Ascending aorta (tissue), 2 donors: Measurements from ENCODE around the gene SRRM2. TPM values are rescaled to one million over a fixed set of nuclear protein-coding genes. Genes with fewer than 3 reads are reported as not detected.

Experiments used
- DNase-seq, 2 donors: peaks; one replicate each; pipeline ENCODE4 v3.0.0-alpha.2; 2019; ENCODE audit warnings: low spot score in 2 of 2
- H3K27ac ChIP-seq, 2 donors: fragments of 200-600 bp; sonication (generic); one replicate each; pipeline ENCODE4 v1.5.1; 2016 to 2017; ENCODE audit warnings: mild to moderate bottlenecking in 1 of 2
- H3K27me3 ChIP-seq: fragments of 200-600 bp; sonication (generic); one replicate; pipeline ENCODE4 v1.5.1; 2017
- H3K36me3 ChIP-seq, 2 donors: fragments of 200-600 bp; sonication (generic); one replicate each; pipeline ENCODE4 v1.5.1; 2016
- H3K4me1 ChIP-seq, 2 donors: fragments of 200-600 bp; sonication (generic); one replicate each; pipeline ENCODE4 v1.5.1; 2016 to 2017; ENCODE audit warnings: mild to moderate bottlenecking in 1 of 2
- H3K4me3 ChIP-seq, 2 donors: fragments of 200-600 bp; sonication (generic); one replicate each; pipeline ENCODE4 v1.5.1; 2016 to 2017; ENCODE audit warnings: mild to moderate bottlenecking in 1 of 2
- H3K9me3 ChIP-seq, 2 donors: fragments of 200-600 bp; sonication (generic); one replicate each; pipeline ENCODE4 v1.5.1; 2016
- intact Hi-C: fragments of 100-400 bp; cut with DNase I; formaldehyde crosslinking; loops from one replicate; pipeline ENCODE4 v1.15.1; 2023
- total RNA-seq: library from RNA; depleted of rRNA; stranded (reverse); fragments of >200 nt; gene quantifications from one replicate; pipeline ENCODE4 v1.1.0, GENCODE V29; 2016
- TF ChIP-seq, protein P1 (sequence below), 3 experiments: fragments of 200-600 bp in 2 of 3; fragments of 450-650 bp in 1 of 3; sonication (generic) in 2 of 3; IDR thresholded peaks; one replicate each; pipeline ENCODE4 v1.5.1; 2016 to 2019; ENCODE audit warnings: antibody characterized with exemption in 3 of 3, mild to moderate bottlenecking in 1 of 3, moderate library complexity in 1 of 3

Gene SRRM2
- 359 TPM for total RNA-seq

DNA sequence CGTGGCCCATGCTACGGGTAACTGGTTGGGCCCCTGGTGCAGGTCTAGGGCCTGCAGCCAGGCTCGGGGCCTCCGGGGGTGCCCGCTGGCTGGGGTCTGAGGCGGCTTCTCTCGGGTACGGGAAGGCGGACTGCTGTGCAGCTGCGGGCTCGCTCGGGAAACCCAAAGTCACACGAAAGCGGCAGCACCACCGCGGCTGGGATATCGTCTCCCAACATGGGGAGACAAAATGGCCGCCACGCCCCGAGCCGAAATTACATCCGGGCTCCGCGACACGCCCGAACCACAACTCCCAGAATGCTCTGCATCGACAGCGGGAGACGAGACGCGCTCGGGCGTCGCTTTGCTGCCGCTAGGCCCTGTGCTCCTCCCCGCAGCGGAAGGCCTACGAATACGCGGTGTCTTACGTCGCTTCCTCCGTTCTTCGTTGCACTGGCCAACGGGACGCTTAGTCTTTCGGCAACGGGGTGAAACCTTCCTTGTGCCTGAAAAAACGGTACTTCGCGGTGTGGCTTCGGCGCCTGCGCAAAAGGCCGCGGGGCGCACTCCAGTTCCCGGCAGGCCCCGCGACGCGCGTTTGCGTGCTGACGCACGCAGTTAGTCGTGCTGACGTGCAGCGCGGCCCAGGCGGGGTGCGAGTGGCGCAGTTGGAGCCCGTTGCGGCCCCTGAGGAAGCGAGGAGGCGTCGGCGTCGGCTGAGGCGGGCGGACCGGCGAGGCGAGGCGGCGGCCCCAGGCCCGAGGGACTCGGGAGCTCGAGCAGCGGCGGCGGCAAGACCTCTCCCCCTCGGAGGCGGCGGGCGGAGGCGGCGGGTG lies at the start of gene SRRM2:
TSS of gene SRRM2 (plus strand) at position 604 of the 815 bp plus-strand sequence. CDS start 3,727 bp downstream, outside the sequence.
- H3K36me3 ChIP-seq = peaks cover 3 to 12% of the 10 kb centered on the region in 2 donors
- TF ChIP-seq, protein P1, sequence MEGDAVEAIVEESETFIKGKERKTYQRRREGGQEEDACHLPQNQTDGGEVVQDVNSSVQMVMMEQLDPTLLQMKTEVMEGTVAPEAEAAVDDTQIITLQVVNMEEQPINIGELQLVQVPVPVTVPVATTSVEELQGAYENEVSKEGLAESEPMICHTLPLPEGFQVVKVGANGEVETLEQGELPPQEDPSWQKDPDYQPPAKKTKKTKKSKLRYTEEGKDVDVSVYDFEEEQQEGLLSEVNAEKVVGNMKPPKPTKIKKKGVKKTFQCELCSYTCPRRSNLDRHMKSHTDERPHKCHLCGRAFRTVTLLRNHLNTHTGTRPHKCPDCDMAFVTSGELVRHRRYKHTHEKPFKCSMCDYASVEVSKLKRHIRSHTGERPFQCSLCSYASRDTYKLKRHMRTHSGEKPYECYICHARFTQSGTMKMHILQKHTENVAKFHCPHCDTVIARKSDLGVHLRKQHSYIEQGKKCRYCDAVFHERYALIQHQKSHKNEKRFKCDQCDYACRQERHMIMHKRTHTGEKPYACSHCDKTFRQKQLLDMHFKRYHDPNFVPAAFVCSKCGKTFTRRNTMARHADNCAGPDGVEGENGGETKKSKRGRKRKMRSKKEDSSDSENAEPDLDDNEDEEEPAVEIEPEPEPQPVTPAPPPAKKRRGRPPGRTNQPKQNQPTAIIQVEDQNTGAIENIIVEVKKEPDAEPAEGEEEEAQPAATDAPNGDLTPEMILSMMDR (IDR thresholded peaks at IDR 0.05) = no peak
- no peaks in the 10 kb centered on the region for H3K9me3 ChIP-seq
- peak within 1 kb of the TSS; percentile 86 to 96 for H3K4me3 ChIP-seq
- intact Hi-C loops = loop anchor here (1.0 to 10.0 kb wide), 5 partner anchors 25 to 327 kb away; partner anchors contain the start of genes CCNF and ELOB
- peak within 1 kb of the TSS; percentile 97 to 98 for H3K27ac ChIP-seq
- H3K4me1 ChIP-seq = peaks cover 18 to 35% of the 10 kb centered on the region in 2 donors
- no peaks in the 10 kb centered on the region for H3K27me3 ChIP-seq
- DNase-seq = peak; percentile 67 to 97

DNA sequence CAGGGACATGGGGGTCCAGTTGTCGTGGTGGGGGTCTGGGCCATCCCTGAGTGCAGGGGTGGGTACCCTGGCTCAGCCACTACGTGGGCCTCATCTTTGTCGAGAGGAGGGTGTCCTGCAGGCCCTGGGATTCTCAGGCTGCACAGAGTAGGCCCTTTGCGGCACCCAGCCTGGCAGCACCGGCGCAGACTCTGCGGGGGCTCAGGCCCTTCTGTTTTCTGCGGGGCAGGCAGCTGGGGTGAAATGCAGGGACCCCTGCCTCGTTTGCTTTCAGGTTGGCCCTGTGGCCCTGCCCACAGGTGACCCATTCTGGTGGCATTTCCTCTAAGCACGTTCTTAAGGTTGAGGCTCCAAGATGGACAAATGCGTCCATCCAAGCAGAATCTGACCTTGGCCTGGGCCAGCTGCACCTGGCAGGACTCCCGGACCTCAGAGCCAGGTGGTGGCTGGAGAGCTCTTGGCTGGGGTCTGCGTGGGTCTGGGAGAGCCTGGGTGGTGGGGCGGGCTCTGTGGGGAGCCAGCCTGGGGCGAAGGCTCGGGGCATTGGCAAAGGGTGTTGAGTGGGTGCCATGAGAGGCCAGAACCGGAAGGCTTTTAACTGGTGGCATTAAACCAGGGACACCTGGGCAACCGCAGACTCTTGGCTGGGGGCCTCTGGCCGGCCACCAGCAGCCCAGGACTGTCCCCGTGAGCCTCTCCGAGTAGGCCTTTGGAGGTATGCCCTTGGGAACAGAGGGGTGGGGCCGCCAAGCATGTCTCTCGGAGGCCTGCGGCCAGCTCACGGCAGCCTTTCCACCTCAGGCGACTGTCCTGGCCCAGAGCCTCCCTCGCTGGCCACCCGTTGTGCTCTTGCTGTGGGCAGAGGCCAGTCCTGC lies 49.3 kb upstream of the SRRM2 start:
- H3K36me3 ChIP-seq = peaks cover 80 to 98% of the 10 kb centered on the region in 2 donors
- no peak overlapping the region for H3K4me3 ChIP-seq
- no peak for DNase-seq
- H3K9me3 ChIP-seq = no peaks in the 10 kb centered on the region
- TF ChIP-seq, protein P1 (IDR thresholded peaks at IDR 0.05) = no peak
- H3K27me3 ChIP-seq = no peaks in the 10 kb centered on the region
- no peak overlapping the region for H3K27ac ChIP-seq
- no peaks in the 10 kb centered on the region for H3K4me1 ChIP-seq
- intact Hi-C loops = no loop called here

DNA sequence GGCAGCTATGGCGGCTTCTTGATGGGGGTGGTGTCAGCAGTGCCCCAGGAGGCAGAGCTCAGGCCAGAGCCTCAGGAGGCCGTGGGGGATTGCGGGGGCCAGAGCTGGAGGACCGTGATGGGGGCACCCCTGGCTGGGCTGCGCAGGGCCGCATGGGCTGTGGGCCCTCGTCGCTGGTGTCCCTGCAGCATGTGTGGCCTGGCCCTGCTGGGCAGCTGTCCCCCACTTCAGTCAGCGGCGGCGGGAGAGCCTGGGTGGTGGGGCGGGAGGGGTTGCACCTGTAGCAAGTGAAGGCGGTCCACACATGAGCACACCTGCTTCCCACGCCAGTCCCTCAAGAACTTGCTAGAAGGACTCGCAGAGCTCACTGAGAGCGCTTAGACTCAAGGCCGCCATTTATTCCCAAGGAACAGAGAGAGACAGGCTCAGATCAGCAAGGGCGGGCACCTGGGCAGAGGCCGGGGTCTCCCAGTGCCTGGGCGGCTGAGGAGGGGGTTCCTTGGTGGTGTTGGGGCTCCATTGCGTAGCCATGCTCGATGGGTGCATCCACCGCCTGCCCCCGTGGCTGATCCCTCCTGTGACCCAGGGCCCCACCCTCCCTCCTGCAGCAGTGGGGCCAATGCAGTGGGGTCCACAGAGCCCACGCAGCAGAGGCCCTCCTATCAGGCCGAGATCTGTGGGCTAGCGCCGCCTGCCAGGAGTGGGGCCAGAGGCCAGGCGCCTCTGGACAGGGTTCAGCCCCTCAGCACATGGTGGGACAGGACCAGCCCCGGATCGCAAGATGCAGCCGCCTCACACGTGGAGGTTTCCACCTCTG lies 48.1 kb upstream of the SRRM2 start:
- intact Hi-C loops = no loop called here
- H3K27me3 ChIP-seq = no peaks in the 10 kb centered on the region
- TF ChIP-seq, protein P1 (IDR thresholded peaks at IDR 0.05) = no peak
- H3K36me3 ChIP-seq = peaks cover 78 to 93% of the 10 kb centered on the region in 2 donors
- H3K27ac ChIP-seq = no peak overlapping the region
- no peaks in the 10 kb centered on the region for H3K9me3 ChIP-seq
- no peak overlapping the region for H3K4me3 ChIP-seq
- H3K4me1 ChIP-seq = no peaks in the 10 kb centered on the region
- DNase-seq = no peak

DNA sequence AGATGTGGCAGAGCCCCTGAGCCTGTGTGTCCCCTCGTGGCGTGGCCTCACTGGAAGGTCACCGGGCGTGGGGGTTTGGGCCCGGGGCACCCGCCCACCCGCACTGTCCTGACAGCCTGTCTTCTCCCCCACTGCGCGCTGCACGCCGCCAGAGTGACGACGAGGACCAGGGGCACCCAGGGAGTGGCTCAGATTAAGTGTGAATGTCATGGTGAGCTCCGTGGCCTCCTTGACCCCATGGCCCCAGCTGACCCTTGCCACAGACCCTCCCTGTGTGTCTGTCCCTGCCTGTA lies 47.5 kb upstream of the SRRM2 start:
- Histone ChIP-seq H3K27ac (no peak overlapping the region), H3K4me1 (no peaks in the 10 kb centered on the region), H3K27me3 (no peaks in the 10 kb centered on the region), H3K4me3 (no peak overlapping the region), H3K36me3 (peaks cover 73 to 87% of the 10 kb centered on the region in 2 donors), H3K9me3 (no peaks in the 10 kb centered on the region)
- intact Hi-C loops = no loop called here
- no peak for DNase-seq
- TF ChIP-seq, protein P1 (IDR thresholded peaks at IDR 0.05) = no peak

DNA sequence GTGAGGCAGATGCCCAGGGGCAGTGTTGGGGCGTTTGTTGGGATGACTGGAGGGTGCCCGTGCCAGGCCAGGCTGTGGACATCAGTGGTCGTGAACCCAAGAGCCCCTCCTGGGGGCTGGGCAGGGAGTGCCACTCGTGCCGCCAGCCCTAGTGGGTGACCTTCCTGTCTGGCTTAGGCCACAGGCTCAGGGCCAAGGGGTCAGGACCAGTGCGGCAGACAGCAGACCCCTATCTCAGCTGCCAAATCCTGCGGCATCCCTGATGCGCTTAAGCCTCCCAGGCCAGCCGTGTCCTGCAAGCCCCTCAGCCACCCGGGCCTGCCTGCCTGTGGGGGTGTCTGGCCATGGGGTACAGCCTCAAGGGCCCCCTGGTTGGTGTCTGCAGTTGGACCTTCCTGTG lies 47.1 kb upstream of the SRRM2 start:
- Histone ChIP-seq H3K27ac (no peak overlapping the region), H3K27me3 (no peaks in the 10 kb centered on the region), H3K36me3 (peaks cover 69 to 83% of the 10 kb centered on the region in 2 donors), H3K4me3 (no peak overlapping the region), H3K4me1 (no peaks in the 10 kb centered on the region), H3K9me3 (no peaks in the 10 kb centered on the region)
- TF ChIP-seq, protein P1 (IDR thresholded peaks at IDR 0.05) = no peak
- DNase-seq = no peak
- intact Hi-C loops = no loop called here
